ENCODE results near the gene TIE1.

TIE1 gene

DNA sequence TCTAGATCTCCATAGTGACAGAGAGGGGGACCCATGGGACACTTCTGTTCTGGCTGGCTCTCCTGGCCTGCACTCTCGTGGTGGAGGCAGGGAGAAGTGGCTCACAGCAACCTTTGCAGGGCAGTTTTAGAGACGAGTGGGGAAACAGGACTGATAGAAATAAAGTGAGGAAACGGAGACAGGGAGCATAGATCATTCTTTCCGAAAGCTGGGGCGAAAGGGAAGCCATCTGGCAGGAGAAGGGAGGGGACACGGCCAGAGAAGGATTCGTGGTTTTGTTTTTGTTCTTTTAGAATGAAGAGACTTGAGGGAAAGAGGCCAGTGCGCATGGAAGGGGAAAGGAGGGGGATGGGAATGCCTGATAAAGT is 3.5 kb downstream of the TIE1 start:
- no peak overlapping the region for H3K27ac ChIP-seq
- no peak for TF ChIP-seq ZFX (IDR thresholded peaks at IDR 0.05)
- TF ChIP-seq CTCF (conservative IDR thresholded peaks at IDR 0.05): no peak

DNA sequence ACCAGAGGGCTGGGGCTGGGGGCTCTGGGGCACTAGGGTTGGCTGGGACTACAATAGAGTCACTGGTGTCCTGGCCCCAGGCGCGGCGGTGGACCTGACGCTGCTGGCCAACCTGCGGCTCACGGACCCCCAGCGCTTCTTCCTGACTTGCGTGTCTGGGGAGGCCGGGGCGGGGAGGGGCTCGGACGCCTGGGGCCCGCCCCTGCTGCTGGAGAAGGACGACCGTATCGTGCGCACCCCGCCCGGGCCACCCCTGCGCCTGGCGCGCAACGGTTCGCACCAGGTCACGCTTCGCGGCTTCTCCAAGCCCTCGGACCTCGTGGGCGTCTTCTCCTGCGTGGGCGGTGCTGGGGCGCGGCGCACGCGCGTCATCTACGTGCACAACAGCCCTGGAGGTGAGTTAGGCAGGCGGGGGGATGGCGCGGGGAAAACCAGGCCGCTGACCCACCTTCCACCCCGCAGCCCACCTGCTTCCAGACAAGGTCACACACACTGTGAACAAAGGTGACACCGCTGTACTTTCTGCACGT is 4.1 kb downstream of the TIE1 start:
- no peak overlapping the region for H3K27ac ChIP-seq
- no peak for TF ChIP-seq ZFX (IDR thresholded peaks at IDR 0.05)
- TF ChIP-seq CTCF (conservative IDR thresholded peaks at IDR 0.05): no peak

- H3K27ac ChIP-seq: no peak overlapping the region
- TF ChIP-seq ZFX (IDR thresholded peaks at IDR 0.05): no peak
- TF ChIP-seq CTCF (conservative IDR thresholded peaks at IDR 0.05): no peak
Observed at GRCh38 chr1:43305461-43305860, 4.7 kb downstream of the TIE1 start.

DNA sequence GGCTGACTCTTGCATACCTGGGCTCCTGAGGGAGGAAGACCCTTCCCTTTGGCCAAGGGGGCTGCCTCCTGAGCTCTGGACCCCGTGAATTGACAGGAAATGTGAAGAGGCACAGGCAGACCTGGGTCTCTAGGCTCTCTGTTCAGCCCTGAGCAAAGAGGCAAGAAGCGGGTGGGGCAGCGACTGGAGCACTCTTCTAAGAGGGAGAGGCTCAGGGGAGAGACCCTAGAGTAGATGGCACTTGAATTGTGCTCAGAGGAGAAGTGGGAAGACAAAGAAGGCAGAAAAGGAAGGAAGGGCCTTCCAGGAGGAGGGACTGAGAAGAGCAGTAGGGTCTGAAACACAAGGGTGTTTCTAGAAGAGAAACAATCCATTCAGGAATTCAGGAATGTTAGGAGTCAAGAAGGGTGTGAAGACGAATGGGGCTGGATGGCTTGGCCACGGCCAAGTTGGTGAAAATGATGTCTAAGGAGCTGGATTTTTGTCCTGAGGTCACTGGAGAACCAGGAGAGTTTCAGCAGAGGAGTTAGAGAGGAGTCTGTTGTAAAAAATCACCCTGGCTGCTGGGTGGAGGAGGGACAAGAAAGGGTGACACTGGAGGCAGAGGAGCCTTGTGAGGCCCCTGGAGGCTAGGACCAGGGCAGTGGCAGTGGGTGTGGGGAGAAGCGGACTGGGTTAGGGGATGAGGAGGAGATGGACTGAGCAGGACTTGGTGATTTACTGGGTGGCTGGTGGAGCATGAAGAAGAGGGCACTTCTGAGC is 5.3 kb downstream of the TIE1 start:
- TF ChIP-seq ZFX (IDR thresholded peaks at IDR 0.05) (no peak), CTCF (conservative IDR thresholded peaks at IDR 0.05) (no peak)
- H3K27ac ChIP-seq: no peak overlapping the region

DNA sequence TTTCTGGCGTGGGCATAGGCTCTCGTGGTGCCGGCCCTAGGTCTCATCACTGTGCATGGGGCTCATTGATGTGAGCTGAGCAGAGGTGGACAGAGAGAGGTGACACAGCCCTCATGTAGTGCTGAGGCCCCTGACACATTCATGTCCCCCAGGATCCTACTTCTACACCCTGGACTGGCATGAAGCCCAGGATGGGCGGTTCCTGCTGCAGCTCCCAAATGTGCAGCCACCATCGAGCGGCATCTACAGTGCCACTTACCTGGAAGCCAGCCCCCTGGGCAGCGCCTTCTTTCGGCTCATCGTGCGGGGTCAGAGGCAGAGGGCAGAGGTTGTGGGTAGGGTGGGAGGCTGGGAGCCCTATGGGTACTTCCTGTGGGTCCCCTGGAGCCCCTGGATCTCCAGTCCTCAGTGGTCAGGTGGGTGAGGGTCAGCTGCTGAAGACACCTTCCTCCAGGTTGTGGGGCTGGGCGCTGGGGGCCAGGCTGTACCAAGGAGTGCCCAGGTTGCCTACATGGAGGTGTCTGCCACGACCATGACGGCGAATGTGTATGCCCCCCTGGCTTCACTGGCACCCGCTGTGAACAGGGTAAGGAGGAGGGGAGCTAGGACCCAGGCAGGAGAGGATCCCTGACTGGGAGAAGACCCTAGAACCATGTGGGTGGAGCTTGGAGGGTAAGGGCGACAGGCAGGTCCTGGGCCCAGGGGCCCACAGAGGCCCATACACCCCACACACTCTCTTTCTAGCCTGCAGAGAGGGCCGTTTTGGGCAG is 6.1 kb downstream of the TIE1 start:
- no peak overlapping the region for H3K27ac ChIP-seq
- no peak for TF ChIP-seq ZFX (IDR thresholded peaks at IDR 0.05)
- TF ChIP-seq CTCF (conservative IDR thresholded peaks at IDR 0.05): no peak

GRCh38 chr1:43307458-43308158 is 6.8 kb downstream of the TIE1 start:
- TF ChIP-seq ZFX (IDR thresholded peaks at IDR 0.05) (no peak), CTCF (conservative IDR thresholded peaks at IDR 0.05) (no peak)
- no peak overlapping the region for H3K27ac ChIP-seq

Data from C4-2B (cell line).